GM18505 (cell line): Measurements from ENCODE around the gene CD81.
"Not testable (repeated sequence)": the region's sequence is repeated elsewhere in the genome, so short reads cannot be mapped to it uniquely, and the experiment has no call there.

ENCODE experiments used
- ATAC-seq: cut with Tn5 transposase; IDR thresholded peaks from one replicate; pipeline ENCODE4 v1.9.1; 2021; ENCODE audit not compliant: unreplicated experiment
- POLR2A ChIP-seq: IDR thresholded peaks from 4 replicates; pipeline ENCODE4 v1.6.1; 2011; ENCODE audit warnings: borderline replicate concordance; ENCODE audit not compliant: insufficient read depth, insufficient read length; ENCODE audit errors: extremely low read depth

The CD81 gene

DNA sequence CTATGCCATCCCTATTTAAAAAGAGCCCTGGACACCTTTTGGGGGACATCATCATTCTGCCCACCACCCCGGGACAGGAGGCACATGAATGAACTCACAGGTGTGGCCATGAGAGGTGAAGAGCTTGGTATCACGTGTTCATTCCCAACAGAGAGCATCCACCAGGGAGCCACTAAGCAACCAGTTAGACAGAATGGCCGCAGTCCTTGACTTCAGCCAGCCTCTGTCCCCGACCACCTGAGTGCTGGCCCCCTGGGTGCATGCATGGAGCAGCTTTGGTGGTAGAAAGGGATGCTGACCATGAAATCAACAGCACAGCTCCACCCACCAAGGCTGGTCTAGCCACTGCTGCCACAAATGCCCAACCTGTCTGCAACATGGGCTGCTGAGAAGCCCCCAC is 31.1 kb upstream of the CD81 start:
- TF ChIP-seq POLR2A, result no peak
- no peak for ATAC-seq

GRCh38 chr11:2346586-2347307 is 30.4 kb upstream of the CD81 start:
- no peak for TF ChIP-seq POLR2A
- no peak for ATAC-seq

DNA sequence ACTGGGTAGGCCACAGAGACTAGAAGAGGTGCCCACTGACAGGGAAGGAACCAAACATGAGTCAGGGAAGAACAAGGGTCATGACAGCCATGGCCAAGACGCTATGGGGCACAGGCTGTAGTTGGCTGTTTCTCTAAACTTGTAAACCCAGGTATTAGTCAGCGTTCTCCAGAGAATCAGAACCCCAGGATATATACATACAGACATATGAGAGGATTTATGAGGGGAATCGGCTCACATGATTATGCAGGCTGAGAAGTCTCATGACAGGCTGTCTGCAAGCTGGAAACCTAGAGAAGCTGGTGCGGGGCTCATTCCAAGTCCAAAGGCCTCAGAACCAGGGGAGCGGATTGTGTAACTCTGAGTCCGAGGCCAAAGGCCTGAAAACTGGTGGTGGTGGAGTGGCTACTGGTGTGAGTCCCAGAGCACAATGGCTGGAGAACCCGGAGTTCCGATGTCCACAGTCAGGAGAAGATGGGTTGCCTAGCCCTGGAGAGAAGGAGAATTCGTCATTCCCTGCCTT is 29.7 kb upstream of the CD81 start:
- no peak for ATAC-seq
- TF ChIP-seq POLR2A, result no peak

DNA sequence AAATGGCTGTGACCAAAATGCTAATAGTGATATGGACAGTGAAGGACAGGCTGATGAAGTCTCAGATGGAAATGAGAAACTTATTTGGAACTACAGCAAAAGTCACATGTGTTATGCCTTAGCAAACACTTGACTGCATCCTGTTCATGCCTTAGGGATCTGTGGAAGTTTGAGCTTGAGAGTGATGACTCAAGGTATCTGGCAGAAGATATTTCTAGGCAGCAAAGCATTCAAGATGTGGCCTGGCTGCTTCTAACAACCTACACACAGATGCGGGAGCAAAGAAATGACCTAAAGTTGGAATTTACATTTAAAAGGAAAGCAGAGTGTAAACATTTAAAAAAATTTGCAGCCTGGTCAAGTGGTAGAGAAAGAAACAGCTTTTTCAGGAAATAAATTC is 28.1 kb upstream of the CD81 start:
- TF ChIP-seq POLR2A, result no peak

GRCh38 chr11:2351701-2352100 is 25.4 kb upstream of the CD81 start:
- no peak for TF ChIP-seq POLR2A
- no peak for ATAC-seq

More for the DNA sequence above, 28.1 kb upstream of the CD81 start:
- ATAC-seq, result no peak

- ATAC-seq, result no peak
- TF ChIP-seq POLR2A, result no peak
Observed at GRCh38 chr11:2352420-2352819, 24.7 kb upstream of the CD81 start.

GRCh38 chr11:2355000-2355644 is 22.0 kb upstream of the CD81 start:
- no peak for ATAC-seq
- TF ChIP-seq POLR2A, result no peak

- no peak for TF ChIP-seq POLR2A
- no peak for ATAC-seq
Observed at GRCh38 chr11:2357246-2357645, 19.9 kb upstream of the CD81 start.

- ATAC-seq, result not testable (repeated sequence)
Observed at GRCh38 chr11:2357651-2358050, 19.5 kb upstream of the CD81 start.

DNA sequence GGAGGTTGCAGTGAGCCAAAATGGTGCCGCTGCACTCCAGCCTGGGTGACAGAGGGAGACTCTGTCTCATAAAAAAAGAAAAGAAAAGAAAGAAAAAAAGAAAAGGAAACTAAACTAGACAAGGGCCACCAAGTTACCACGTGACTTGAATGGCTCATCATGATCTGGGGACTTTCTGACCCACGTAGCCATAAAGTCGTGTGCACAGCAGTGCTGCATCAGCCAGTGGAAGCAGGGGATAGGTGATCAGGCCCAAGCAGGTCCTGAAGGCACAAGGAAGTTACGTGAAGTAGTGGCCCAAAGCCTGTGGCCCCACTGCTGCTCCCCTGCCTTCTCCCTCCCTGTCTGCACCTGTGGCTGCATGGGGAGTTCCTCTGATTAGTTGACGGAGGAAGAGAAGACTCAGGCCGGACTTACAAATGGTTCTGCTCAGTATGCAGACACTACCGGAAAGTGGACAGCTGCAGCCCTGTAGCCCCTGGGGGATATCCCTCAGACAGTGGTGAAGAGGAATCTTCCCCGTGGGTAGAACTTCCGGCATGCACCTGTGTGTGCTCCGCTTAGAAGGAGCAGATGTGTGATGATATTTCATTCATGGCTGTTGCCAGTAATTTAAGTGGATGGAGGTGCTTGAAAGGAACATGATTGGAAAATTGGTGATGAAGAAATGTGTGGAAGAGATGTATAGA is 18.2 kb upstream of the CD81 start:
- no peak for ATAC-seq
- no peak for TF ChIP-seq POLR2A

- TF ChIP-seq POLR2A, result no peak
- no peak for ATAC-seq
Observed at GRCh38 chr11:2359557-2359956, 17.6 kb upstream of the CD81 start.

DNA sequence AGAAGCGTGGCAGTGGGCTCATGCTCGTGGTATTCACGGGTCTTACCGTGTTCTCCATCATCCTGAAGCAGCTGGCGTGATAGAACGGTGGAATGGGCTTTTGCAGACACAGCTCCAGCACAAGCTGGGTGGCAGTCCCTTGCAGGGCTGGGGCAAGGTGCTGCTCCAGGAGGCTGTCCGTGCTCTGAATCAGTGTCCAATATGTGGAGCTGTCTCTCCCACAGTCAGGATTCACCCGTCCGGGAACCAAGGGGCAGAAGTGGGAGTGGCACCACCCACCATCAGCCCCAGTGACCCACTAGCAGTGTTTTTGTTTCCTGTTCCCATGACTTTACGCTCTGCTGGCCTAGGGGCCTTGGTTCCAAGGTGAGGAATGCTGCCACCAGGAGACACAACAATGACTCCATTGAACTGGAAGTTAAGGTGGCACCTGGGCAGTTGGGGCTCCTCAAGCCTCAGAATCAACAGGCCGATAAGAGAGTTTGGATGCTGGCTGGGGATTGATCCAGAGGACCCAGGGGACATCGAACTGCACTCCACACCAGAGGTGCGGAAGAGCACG is 16.9 kb upstream of the CD81 start:
- TF ChIP-seq POLR2A, result no peak
- ATAC-seq, result no peak

GRCh38 chr11:2361565-2361964 is 15.5 kb upstream of the CD81 start:
- no peak for ATAC-seq
- TF ChIP-seq POLR2A, result no peak
